NB4 (cell line): ENCODE results near the gene POU4F1.

Source experiments
- DNase-seq: peaks from one replicate; pipeline ENCODE4 v3.0.0; 2010; ENCODE audit warnings: low read depth
- H3K4me3 ChIP-seq: one replicate; pipeline ENCODE4 v1.5.1; 2011; ENCODE audit warnings: mild to moderate bottlenecking, low read depth, low read length, moderate library complexity
- MAX ChIP-seq: IDR thresholded peaks from 2 replicates; pipeline ENCODE4 v1.6.1; 2011; ENCODE audit warnings: low read depth, low read length
- MYC ChIP-seq: IDR thresholded peaks from 2 replicates; pipeline ENCODE4 v1.6.1; 2011; ENCODE audit warnings: low read depth, low read length
- POLR2A ChIP-seq: IDR thresholded peaks from 2 replicates; pipeline ENCODE4 v1.6.1; 2011; ENCODE audit warnings: mild to moderate bottlenecking; ENCODE audit not compliant: insufficient read length; ENCODE audit errors: extremely low read depth
- TF ChIP-seq, protein P1 (sequence below): IDR thresholded peaks from one replicate; pipeline ENCODE4 v1.5.1; 2012; ENCODE audit warnings: low read depth, low read length

POU4F1 gene

DNA sequence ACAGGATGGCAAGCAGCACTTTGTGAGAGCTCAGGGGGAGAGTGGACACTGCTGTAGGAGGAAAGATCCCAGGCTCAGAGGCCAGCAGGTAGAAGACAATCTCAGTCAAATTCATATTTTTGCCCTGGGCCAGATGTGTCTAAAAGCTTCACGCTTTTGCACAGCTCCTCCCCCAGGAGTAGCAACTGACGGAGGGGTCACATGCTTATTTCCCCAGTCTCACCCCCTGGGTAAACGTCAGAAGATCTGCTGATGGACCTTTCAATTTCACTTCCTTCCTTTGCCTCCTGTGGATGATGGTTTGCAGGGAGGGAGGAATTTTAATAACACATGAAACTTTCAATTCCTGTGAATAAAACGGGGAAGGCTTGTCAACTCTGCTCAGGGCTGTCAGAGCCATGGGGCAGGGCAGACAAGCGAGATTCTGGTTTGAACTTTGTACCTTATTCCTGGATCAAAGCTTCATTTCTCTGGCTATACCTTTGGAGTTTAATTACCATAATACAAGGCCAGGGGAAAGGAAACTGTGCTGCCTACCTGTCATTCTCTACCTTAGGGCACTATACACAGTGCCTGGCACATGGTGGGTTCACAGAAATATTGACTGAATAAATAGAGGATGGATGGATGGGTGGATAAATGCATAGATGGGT lies 41.0 kb downstream of the POU4F1 start:
- no peak overlapping the region for H3K4me3 ChIP-seq
- TF ChIP-seq, protein P1, sequence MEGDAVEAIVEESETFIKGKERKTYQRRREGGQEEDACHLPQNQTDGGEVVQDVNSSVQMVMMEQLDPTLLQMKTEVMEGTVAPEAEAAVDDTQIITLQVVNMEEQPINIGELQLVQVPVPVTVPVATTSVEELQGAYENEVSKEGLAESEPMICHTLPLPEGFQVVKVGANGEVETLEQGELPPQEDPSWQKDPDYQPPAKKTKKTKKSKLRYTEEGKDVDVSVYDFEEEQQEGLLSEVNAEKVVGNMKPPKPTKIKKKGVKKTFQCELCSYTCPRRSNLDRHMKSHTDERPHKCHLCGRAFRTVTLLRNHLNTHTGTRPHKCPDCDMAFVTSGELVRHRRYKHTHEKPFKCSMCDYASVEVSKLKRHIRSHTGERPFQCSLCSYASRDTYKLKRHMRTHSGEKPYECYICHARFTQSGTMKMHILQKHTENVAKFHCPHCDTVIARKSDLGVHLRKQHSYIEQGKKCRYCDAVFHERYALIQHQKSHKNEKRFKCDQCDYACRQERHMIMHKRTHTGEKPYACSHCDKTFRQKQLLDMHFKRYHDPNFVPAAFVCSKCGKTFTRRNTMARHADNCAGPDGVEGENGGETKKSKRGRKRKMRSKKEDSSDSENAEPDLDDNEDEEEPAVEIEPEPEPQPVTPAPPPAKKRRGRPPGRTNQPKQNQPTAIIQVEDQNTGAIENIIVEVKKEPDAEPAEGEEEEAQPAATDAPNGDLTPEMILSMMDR: no peak
- TF ChIP-seq POLR2A: no peak
- no peak for TF ChIP-seq MYC
- no peak for TF ChIP-seq MAX
- no peak for DNase-seq
